ENCODE data around the gene VKORC1L1.
"Not testable (repeated sequence)": the region's sequence is repeated elsewhere in the genome, so short reads cannot be mapped to it uniquely, and the experiment has no call there.

The VKORC1L1 gene

GRCh38 chr7:65953001-65953720 lies 80.3 kb downstream of the VKORC1L1 start:
- no peak for TF ChIP-seq CTCF (conservative IDR thresholded peaks at IDR 0.05; ENCODE audit: low read depth, low read length)
- no peak overlapping the region for H3K4me3 ChIP-seq (ENCODE audit: low read length)
- no peak for DNase-seq (ENCODE audit: low read depth)

- H3K4me3 ChIP-seq (ENCODE audit: low read length) = no peak overlapping the region
- no peak for TF ChIP-seq CTCF (conservative IDR thresholded peaks at IDR 0.05; ENCODE audit: low read depth, low read length)
- DNase-seq (ENCODE audit: low read depth) = no peak
Measured at GRCh38 chr7:65953890-65954450, 81.1 kb downstream of the VKORC1L1 start.

GRCh38 chr7:65955718-65956117 lies 82.8 kb downstream of the VKORC1L1 start:
- no peak for TF ChIP-seq CTCF (conservative IDR thresholded peaks at IDR 0.05; ENCODE audit: low read depth, low read length)
- H3K4me3 ChIP-seq (ENCODE audit: low read length) = no peak overlapping the region
- no peak for DNase-seq (ENCODE audit: low read depth)

GRCh38 chr7:65960351-65961074 lies 87.6 kb downstream of the VKORC1L1 start:
- no peak for DNase-seq (ENCODE audit: low read depth)
- no peak overlapping the region for H3K4me3 ChIP-seq (ENCODE audit: low read length)
- TF ChIP-seq CTCF (conservative IDR thresholded peaks at IDR 0.05; ENCODE audit: low read depth, low read length) = no peak

GRCh38 chr7:65962033-65962432 lies 89.2 kb downstream of the VKORC1L1 start:
- DNase-seq (ENCODE audit: low read depth) = no peak
- no peak overlapping the region for H3K4me3 ChIP-seq (ENCODE audit: low read length)
- no peak for TF ChIP-seq CTCF (conservative IDR thresholded peaks at IDR 0.05; ENCODE audit: low read depth, low read length)

GRCh38 chr7:65964671-65965070 lies 91.8 kb downstream of the VKORC1L1 start:
- DNase-seq (ENCODE audit: low read depth); H3K4me3 ChIP-seq (ENCODE audit: low read length): not testable (repeated sequence)

GRCh38 chr7:65966146-65966545 lies 93.3 kb downstream of the VKORC1L1 start:
- DNase-seq (ENCODE audit: low read depth) = no peak
- TF ChIP-seq CTCF (conservative IDR thresholded peaks at IDR 0.05; ENCODE audit: low read depth, low read length) = no peak
- no peak overlapping the region for H3K4me3 ChIP-seq (ENCODE audit: low read length)

All from retinal pigment epithelial cell (primary cell).